Fibroblast of lung (primary cell): ENCODE data around the gene NUP37.

ENCODE experiments used
- CTCF ChIP-seq, 2 donors: IDR thresholded peaks in 1 of 2; conservative IDR thresholded peaks in 1 of 2; 1 replicate in 1 of 2; 2 replicates in 1 of 2; pipeline ENCODE4 v1.5.1; 2011 to 2012; ENCODE audit warnings: low read length in 2 of 2, control low read depth in 1 of 2, inconsistent platforms in 1 of 2, low read depth in 1 of 2, mild to moderate bottlenecking in 1 of 2
- EZH2 ChIP-seq: IDR thresholded peaks from 2 replicates; pipeline ENCODE4 v1.5.1; 2012; ENCODE audit warnings: low read length, control low read depth, mild to moderate bottlenecking; ENCODE audit errors: missing control alignments

GRCh38 chr12:102053062-102053349 is 66.9 kb downstream of the NUP37 start:
- no peak for TF ChIP-seq CTCF (conservative IDR thresholded peaks at IDR 0.05 in 1 of 2, IDR thresholded peaks at IDR 0.05 in 1 of 2; ENCODE audit: low read depth in 1 of 2, low read length in 2 of 2)
- no peak for TF ChIP-seq EZH2
